ENCODE results near the gene CHD9NB.

GRCh38 chr16:53097190-53097589 lies 44.5 kb upstream of the CHD9NB start:
- TF ChIP-seq CTCF (IDR thresholded peaks at IDR 0.05), result no peak
- no peak for TF ChIP-seq POLR2A (IDR thresholded peaks at IDR 0.05)

All from body of pancreas (tissue), 4 donors.